Activated T-cell treated with anti-CD3 and anti-CD28 coated beads, Interleukin-2, amount 50 U/mL, for 1 hour (primary cell): ENCODE measurements around the gene CLSTN1.
"Not testable (repeated sequence)": the region's sequence is repeated elsewhere in the genome, so short reads cannot be mapped to it uniquely, and the experiment has no call there.

Source experiments
- DNase-seq: peaks from one replicate; pipeline ENCODE4 v3.0.0-alpha.2; 2020

CLSTN1 gene

GRCh38 chr1:9825093-9826074 is 1.6 kb upstream of the CLSTN1 start:
- DNase-seq = peak; percentile 62

DNA sequence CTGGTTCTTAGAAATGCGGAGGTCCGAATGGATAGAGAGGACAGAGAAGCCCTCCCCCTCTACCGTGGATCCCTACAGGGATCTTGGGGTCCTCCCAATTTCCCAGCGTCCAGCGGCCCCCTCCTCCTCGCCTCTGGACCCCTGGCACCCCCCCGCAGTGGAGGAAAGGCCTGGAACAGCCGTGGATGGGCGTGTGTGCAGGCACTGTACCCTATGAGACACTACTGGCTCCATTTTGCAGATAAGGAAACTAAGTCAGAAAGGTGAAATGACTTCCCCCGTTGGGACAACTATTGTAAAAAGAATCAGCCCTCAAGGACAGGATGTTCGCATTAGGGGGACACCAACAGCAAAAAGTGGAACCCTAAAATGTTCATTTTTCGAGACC is 931 bp upstream of the CLSTN1 start:
- DNase-seq = no peak

- no peak for DNase-seq
These were observed 147 bp downstream of the CLSTN1 start for GRCh38 chr1:9823693-9823942.

DNA sequence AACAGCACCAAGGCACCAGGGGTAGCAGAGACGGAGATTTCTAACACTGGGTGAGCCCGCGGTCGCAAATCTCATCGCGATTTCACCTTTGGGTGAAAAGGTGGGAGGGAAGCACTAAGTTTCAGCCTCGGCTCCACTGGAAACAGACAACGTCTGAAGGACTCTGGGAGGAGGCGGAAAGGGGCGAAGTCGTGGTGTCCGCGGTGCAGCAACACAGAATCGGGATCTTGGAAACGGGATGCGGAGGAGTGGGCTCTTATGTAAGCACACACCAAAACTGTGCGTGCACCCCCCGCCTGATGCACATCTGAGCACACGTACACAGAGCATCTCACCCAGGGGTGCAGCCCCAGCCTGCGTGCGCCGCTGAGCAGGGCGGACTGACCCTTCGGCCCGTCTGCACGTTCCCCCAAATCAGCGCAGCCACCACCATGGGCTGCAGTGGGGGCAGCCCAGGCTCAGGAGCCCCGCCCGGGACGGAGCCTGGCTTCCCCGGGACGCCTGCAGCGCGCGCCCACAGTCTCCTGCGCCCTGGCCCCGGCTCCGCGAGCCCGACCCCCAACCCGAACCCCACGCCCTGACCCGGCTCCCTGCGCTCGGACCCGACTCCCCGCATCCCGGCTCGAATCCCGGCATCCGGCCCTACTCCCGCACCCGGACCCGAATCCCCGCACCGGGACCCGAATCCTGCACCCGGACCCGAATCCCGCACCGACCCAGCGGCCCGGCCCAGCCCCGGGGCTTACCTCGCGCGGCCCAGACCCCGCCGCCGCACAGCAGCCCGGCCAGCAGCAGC is 670 bp downstream of the CLSTN1 start:
- peak; percentile 46 for DNase-seq

GRCh38 chr1:9822490-9822889 is 1.3 kb downstream of the CLSTN1 start:
- DNase-seq = no peak

DNA sequence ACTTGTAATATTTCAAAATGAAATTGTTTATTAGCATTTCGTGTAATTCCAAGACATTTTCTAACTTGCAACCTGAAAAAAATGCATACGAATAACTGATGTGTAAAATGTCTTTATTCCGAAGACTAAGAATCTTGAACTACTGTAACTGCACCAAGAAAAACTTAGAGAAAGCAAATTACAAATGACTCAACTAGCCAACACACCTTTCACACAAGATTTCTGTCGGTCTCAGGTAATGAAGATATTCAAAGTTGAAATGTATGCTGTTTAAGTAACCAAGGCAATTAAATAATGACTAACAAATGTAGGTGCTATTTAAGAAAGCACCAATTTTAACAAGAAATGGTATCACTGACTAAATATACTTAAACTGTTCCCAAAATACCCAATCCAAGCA is 2.1 kb downstream of the CLSTN1 start:
- no peak for DNase-seq

DNA sequence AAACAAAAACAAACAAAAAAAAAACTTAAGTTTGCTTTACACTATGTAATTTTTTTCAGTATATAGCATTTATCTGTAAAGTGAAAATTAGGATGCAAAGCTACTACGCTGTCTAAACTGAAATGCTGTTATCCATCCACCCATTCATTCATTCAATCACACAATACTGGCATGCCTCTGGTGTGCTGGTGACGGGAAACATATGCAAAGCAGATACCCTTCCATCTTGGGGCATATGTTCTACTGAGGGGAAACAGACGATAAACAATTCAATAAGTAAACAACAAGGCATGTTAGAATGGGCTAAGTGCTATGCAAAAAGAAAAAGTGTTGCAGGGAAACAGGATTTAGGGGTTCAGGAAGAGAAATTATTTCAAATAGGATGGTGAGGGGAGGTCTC is 3.2 kb downstream of the CLSTN1 start:
- DNase-seq = no peak

GRCh38 chr1:9817734-9818133 is 6.0 kb downstream of the CLSTN1 start:
- no peak for DNase-seq

GRCh38 chr1:9816199-9816598 is 7.6 kb downstream of the CLSTN1 start:
- DNase-seq = no peak

DNA sequence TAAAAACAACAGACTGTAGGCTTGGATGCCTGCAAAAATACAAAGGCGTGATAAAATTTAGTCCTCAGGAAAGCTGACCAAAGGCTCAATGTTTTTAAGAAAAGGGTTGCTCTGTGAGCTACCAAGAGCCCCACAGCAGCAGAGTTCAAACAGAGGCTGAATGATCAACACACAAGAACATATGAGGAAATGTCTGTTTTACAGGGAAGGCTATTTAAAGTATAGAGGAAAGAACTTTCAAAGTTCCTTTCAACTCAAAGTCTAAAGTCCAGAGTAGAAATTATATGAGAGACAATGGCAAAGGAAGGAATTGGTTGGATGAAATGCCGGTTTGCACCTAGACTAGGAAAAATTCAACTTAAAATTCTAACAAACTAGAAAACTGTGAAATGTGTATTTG is 8.6 kb downstream of the CLSTN1 start:
- no peak for DNase-seq

DNA sequence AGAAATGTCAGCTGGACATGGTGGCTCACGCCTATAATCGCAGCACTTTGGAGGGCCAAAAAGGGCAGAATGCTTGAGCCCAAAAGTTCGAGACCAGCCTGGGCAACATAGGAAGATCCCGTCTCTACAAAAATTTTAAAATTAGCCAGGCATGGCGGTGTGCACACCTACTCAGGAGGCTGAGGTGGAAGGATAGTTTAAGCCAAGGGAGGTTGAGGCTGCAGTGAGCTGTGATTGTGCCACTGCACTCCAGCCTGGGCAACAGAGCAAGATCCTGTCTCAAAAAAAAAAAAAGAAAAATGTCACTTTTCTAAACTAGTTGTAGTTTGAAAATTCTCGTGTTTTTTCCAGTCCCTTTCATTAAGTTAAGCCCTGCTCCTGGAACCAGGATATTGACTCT is 9.1 kb downstream of the CLSTN1 start:
- DNase-seq = no peak

DNA sequence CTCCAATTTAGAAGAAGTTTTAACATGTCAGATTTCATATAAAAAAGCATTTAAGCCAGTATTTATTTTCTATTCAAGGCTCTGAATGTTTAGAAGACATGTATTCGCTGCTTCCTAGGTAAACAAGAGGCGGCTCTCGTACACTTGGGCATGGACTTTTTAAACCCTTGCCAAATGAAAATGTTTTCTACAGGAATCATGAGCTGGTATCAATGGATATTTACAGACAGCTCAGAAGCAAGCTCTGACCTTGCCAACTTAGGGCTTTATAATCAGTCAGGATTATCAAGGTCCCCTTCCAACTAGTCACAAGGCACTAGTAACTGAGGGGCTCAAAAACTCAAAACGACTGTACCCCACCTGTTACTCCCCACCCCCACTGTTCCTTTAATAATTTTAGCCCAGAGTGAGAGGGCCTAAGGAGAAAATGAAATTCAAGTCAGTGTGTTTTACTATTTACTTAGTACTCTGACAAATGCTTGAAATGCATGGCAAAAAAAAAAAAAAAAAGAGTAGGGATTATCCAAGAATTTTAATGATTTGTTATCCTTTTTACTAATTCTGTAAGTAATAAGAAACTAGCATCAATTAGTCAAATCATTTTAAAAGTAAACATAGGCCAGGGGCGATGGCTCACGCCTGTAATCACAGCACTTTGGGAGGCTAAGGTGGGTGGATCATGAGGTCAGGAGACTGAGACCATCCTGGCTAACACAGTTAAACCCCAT is 12.4 kb downstream of the CLSTN1 start:
- no peak for DNase-seq

DNA sequence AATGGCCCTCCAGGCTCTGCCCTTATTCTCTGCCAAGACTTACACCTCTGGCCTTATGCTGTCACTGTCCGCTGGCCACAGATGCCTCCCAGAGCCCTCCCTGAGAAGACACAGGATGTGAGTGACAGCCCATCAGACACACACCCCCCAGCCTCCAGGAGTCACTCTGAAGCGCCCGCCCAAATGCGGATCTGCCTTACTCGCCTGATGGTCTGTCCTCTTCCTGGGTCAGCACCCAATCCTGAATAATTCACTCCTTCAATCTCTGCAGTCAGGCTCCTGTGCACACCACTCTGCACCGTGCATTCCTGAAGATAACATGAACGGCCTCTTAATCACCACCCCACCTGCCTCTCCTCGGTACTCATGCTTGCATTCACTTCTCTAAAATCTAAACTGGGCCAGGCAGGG is 14.7 kb downstream of the CLSTN1 start:
- no peak for DNase-seq

DNA sequence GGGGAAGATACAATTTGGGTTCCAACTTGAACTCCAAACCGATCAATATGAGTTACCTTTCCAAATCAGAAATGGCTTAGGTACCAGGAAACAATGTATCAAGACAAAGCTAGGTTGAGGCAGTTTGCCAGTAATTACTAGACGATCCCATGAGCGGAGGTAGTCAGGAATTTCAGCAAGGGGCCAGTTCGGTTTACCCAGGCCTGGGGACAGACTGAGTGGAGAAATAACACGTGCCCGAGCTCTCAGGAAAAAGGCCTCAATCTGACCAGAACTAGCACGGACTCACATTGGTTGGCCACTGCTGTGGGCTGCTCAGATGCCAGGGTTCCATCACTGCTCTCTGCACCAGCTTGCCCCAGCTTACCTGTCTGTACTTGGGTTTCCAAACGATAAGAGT is 15.3 kb downstream of the CLSTN1 start:
- DNase-seq = no peak

DNA sequence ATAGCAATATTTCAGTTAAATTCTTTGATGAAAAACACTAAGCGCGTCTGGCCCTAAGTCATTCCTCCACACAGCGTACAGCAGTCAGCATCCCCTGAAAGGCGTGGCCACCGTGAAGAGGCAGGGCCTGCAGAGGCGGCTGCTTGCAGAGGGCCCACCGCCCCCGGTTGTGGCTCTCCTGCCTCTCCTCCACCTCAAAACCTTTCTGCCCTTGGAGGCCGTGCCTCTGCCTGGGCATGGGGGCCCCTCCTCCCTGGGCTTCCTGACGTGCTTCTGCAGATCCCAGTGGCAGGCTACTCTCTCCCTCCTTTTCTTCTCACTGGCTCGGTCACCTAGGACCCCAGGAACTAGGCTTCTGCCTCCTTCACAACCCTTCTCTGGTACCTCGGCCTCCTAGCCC is 16.2 kb downstream of the CLSTN1 start:
- no peak for DNase-seq

GRCh38 chr1:9805972-9806371 is 17.8 kb downstream of the CLSTN1 start:
- DNase-seq = not testable (repeated sequence)

- DNase-seq = no peak
These were observed 18.7 kb downstream of the CLSTN1 start for GRCh38 chr1:9805006-9805508.

- DNase-seq = not testable (repeated sequence)
These were observed 20.5 kb downstream of the CLSTN1 start for GRCh38 chr1:9803003-9803918.

- DNase-seq = no peak
These were observed 21.9 kb downstream of the CLSTN1 start for GRCh38 chr1:9801909-9802308.

GRCh38 chr1:9798236-9799130 is 25.3 kb downstream of the CLSTN1 start:
- DNase-seq = no peak

GRCh38 chr1:9797049-9797448 is 26.7 kb downstream of the CLSTN1 start:
- no peak for DNase-seq
